ENCODE measurements around the gene TBPL2.
A peak's percentile ranks its signal among the peaks of the same experiment; 100 is the strongest.

The TBPL2 gene

DNA sequence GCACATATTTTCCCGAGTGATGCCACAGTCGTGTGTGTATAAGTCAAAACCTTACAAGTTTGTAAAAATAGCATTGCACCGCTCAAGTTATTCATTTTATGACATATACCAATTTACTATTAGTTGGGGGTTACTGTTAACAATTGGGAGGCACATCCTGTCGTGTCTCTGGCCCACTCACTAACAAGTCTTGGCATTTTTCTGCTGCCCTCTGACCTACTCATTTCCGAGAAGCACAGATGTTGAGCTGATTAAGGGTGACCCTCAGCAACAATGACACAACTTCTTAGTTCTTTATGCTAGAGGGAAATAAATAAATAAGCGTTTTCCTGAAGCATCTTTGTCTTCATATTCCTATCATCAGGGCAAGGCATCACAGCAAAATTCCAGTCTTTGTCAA lies 22.0 kb downstream of the TBPL2 start:
- H3K27me3 ChIP-seq (ENCODE audit: control insufficient read depth, insufficient read depth, low read length): no peaks in the 10 kb centered on the region
- TF ChIP-seq, protein P1, sequence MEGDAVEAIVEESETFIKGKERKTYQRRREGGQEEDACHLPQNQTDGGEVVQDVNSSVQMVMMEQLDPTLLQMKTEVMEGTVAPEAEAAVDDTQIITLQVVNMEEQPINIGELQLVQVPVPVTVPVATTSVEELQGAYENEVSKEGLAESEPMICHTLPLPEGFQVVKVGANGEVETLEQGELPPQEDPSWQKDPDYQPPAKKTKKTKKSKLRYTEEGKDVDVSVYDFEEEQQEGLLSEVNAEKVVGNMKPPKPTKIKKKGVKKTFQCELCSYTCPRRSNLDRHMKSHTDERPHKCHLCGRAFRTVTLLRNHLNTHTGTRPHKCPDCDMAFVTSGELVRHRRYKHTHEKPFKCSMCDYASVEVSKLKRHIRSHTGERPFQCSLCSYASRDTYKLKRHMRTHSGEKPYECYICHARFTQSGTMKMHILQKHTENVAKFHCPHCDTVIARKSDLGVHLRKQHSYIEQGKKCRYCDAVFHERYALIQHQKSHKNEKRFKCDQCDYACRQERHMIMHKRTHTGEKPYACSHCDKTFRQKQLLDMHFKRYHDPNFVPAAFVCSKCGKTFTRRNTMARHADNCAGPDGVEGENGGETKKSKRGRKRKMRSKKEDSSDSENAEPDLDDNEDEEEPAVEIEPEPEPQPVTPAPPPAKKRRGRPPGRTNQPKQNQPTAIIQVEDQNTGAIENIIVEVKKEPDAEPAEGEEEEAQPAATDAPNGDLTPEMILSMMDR (IDR thresholded peaks at IDR 0.05): no peak
- H3K4me1 ChIP-seq: no peaks in the 10 kb centered on the region
- no peak overlapping the region for H3K9ac ChIP-seq
- H2AFZ ChIP-seq: no peak overlapping the region
- no peak overlapping the region for H3K4me2 ChIP-seq (ENCODE audit: low read length)
- no peak overlapping the region for H3K27ac ChIP-seq
- H3K36me3 ChIP-seq (ENCODE audit: control insufficient read depth, insufficient read depth, low read length): no peaks in the 10 kb centered on the region
- H3K79me2 ChIP-seq: no peaks in the 10 kb centered on the region
- no peak overlapping the region for H3K4me3 ChIP-seq (ENCODE audit: low read depth, low read length)
- H3K9me3 ChIP-seq (ENCODE audit: control insufficient read depth, low read length): no peaks in the 10 kb centered on the region

DNA sequence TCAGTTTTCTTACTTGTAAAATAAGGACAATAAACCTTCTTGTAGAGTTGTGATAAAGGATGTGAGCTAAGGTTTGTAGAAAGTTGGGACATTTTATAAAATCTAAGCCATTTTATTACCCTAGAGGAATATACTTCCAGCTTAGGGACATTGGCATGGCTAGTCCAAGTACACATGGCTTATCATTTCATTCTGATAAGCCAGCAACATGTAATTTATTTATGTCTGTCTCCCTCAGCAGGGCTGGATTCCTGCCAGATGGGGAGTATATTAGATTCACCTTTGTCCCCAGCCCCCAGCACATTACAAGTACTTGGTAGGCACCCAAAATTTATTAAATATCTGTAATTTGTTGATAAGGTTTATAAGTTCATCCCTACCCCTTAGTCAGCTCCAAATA lies 22.5 kb downstream of the TBPL2 start:
- no peak overlapping the region for H3K27ac ChIP-seq
- H3K9ac ChIP-seq: no peak overlapping the region
- H2AFZ ChIP-seq: no peak overlapping the region
- TF ChIP-seq, protein P1 (IDR thresholded peaks at IDR 0.05): no peak
- H3K9me3 ChIP-seq (ENCODE audit: control insufficient read depth, low read length): no peaks in the 10 kb centered on the region
- H3K4me2 ChIP-seq (ENCODE audit: low read length): no peak overlapping the region
- no peaks in the 10 kb centered on the region for H3K79me2 ChIP-seq
- H3K4me1 ChIP-seq: no peaks in the 10 kb centered on the region
- no peak overlapping the region for H3K4me3 ChIP-seq (ENCODE audit: low read depth, low read length)
- H3K27me3 ChIP-seq (ENCODE audit: control insufficient read depth, insufficient read depth, low read length): no peaks in the 10 kb centered on the region
- no peaks in the 10 kb centered on the region for H3K36me3 ChIP-seq (ENCODE audit: control insufficient read depth, insufficient read depth, low read length)

DNA sequence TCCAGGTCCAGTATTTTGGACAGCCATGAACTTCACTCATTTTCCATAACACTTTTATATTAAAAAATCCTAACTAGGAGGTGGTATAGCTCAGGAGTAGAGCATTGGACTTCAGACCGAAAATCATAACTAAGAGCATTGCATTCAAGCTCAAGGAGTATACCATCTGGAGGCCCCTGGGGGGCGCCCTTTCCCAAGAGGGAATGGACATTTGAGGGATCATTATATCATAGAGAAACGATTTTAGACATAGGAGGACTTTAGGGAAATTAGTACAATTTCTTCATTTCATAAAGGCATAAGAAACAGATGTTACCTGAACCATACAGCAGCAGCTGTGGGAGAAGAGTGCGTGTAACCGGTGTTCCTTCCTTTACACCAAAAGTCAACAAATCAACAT lies 23.6 kb downstream of the TBPL2 start:
- H3K4me3 ChIP-seq (ENCODE audit: low read depth, low read length): no peak overlapping the region
- TF ChIP-seq, protein P1 (IDR thresholded peaks at IDR 0.05): no peak
- H3K36me3 ChIP-seq (ENCODE audit: control insufficient read depth, insufficient read depth, low read length): no peaks in the 10 kb centered on the region
- no peak overlapping the region for H2AFZ ChIP-seq
- no peaks in the 10 kb centered on the region for H3K9me3 ChIP-seq (ENCODE audit: control insufficient read depth, low read length)
- H3K9ac ChIP-seq: no peak overlapping the region
- no peaks in the 10 kb centered on the region for H3K27me3 ChIP-seq (ENCODE audit: control insufficient read depth, insufficient read depth, low read length)
- no peak overlapping the region for H3K4me2 ChIP-seq (ENCODE audit: low read length)
- H3K79me2 ChIP-seq: peaks cover 5% of the 10 kb centered on the region
- H3K27ac ChIP-seq: no peak overlapping the region
- H3K4me1 ChIP-seq: peaks cover 5% of the 10 kb centered on the region

GRCh38 chr14:55414551-55414950 lies 25.9 kb downstream of the TBPL2 start:
- Histone ChIP-seq H3K27ac (no peak overlapping the region), H3K79me2 (peaks cover 18% of the 10 kb centered on the region), H3K36me3 (ENCODE audit: control insufficient read depth, insufficient read depth, low read length) (no peaks in the 10 kb centered on the region), H3K9ac (no peak overlapping the region), H3K9me3 (ENCODE audit: control insufficient read depth, low read length) (no peaks in the 10 kb centered on the region), H3K27me3 (ENCODE audit: control insufficient read depth, insufficient read depth, low read length) (no peaks in the 10 kb centered on the region), H2AFZ (no peak overlapping the region), H3K4me1 (peaks cover 10% of the 10 kb centered on the region), H3K4me2 (ENCODE audit: low read length) (no peak overlapping the region), H3K4me3 (ENCODE audit: low read depth, low read length) (no peak overlapping the region)
- TF ChIP-seq, protein P1 (IDR thresholded peaks at IDR 0.05): no peak

DNA sequence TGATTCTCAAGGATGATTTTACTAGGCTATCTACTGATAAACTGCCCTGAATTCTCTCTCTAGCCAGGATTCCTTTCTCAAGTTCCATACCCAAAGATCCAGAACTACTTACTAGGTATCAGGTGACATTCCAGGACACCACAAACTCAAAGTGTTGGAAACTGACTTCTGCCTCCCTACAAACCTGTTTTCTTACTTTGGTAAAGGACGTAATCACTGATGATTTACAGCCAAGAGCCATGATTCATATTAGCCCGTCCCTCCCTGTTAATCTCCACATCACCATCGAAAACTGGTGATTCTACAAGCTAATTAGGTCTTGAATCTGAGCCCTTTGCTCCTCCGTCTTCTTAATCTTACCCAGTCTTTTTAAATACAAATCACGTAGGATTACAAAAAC lies 27.7 kb downstream of the TBPL2 start:
- peak overlapping the region; percentile 99 for H2AFZ ChIP-seq
- peaks cover 10% of the 10 kb centered on the region for H3K4me1 ChIP-seq
- H3K9ac ChIP-seq: no peak overlapping the region
- no peaks in the 10 kb centered on the region for H3K36me3 ChIP-seq (ENCODE audit: control insufficient read depth, insufficient read depth, low read length)
- peaks cover 22% of the 10 kb centered on the region for H3K79me2 ChIP-seq
- peak overlapping the region; percentile 95 for H3K4me3 ChIP-seq (ENCODE audit: low read depth, low read length)
- H3K9me3 ChIP-seq (ENCODE audit: control insufficient read depth, low read length): no peaks in the 10 kb centered on the region
- no peak overlapping the region for H3K4me2 ChIP-seq (ENCODE audit: low read length)
- TF ChIP-seq, protein P1 (IDR thresholded peaks at IDR 0.05): no peak
- H3K27ac ChIP-seq: no peak overlapping the region
- H3K27me3 ChIP-seq (ENCODE audit: control insufficient read depth, insufficient read depth, low read length): no peaks in the 10 kb centered on the region
